Measurements from ENCODE around the gene MYCL. TPM values are rescaled to one million over a fixed set of nuclear protein-coding genes. Genes with fewer than 3 reads are reported as not detected.

Gene MYCL
- total RNA-seq, 6 donors from 2014 or later, result 4.3 to 8.2 (median 6.1) TPM

- Histone ChIP-seq H3K36me3 (no peaks in the 10 kb centered on the region), H3K4me3 (no peak overlapping the region), H3K4me1 (peaks cover 15 to 29% (median 25%) of the 10 kb centered on the region in 4 donors), H3K9me3 (no peaks in the 10 kb centered on the region), H3K27ac (no peak overlapping the region), H3K27me3 (no peaks in the 10 kb centered on the region)
- WGBS, 2 donors, result 73 to 79% methylated on average over 2 of the region's 2 CpGs
- DNase-seq (no peak), ATAC-seq (ENCODE audit: low FRiP score in 2 of 2) (no peak)
- no peak for TF ChIP-seq CTCF (IDR thresholded peaks at IDR 0.05)
- TF ChIP-seq EP300 (IDR thresholded peaks at IDR 0.05), result no peak
- no peak for TF ChIP-seq POLR2AphosphoS5 (IDR thresholded peaks at IDR 0.05)
Measured at GRCh38 chr1:39877980-39878956, 23.4 kb downstream of the MYCL start.

- H3K27ac ChIP-seq, result no peak overlapping the region
- TF ChIP-seq CTCF (IDR thresholded peaks at IDR 0.05) (no peak), POLR2A (IDR thresholded peaks at IDR 0.05) (no peak), POLR2AphosphoS5 (IDR thresholded peaks at IDR 0.05) (no peak), EP300 (IDR thresholded peaks at IDR 0.05) (no peak)
- ATAC-seq (ENCODE audit: low FRiP score in 2 of 2), result no peak
- no peaks in the 10 kb centered on the region for H3K27me3 ChIP-seq
- H3K4me3 ChIP-seq, result no peak overlapping the region
- H3K36me3 ChIP-seq, result no peaks in the 10 kb centered on the region
- no peaks in the 10 kb centered on the region for H3K9me3 ChIP-seq
- peaks cover 12 to 25% (median 18%) of the 10 kb centered on the region in 4 donors for H3K4me1 ChIP-seq
- no peak for DNase-seq
- 62 to 69% methylated on average over 5 of the region's 5 CpGs for WGBS, 2 donors
Measured at GRCh38 chr1:39877231-39877778, 24.4 kb downstream of the MYCL start.

- H3K36me3 ChIP-seq, result no peaks in the 10 kb centered on the region
- no peaks in the 10 kb centered on the region for H3K27me3 ChIP-seq
- DNase-seq (no peak), ATAC-seq (ENCODE audit: low FRiP score in 2 of 2) (no peak)
- H3K4me1 ChIP-seq, result peaks cover under 1 to 13% (median 9%) of the 10 kb centered on the region in 4 donors
- no peak overlapping the region for H3K27ac ChIP-seq
- H3K4me3 ChIP-seq, result no peak overlapping the region
- no peaks in the 10 kb centered on the region for H3K9me3 ChIP-seq
- no peak for TF ChIP-seq POLR2A (IDR thresholded peaks at IDR 0.05)
- no peak for TF ChIP-seq CTCF (IDR thresholded peaks at IDR 0.05)
- no peak for TF ChIP-seq EP300 (IDR thresholded peaks at IDR 0.05)
- no peak for TF ChIP-seq POLR2AphosphoS5 (IDR thresholded peaks at IDR 0.05)
Measured at GRCh38 chr1:39876144-39876543, 25.6 kb downstream of the MYCL start.

GRCh38 chr1:39872698-39873097 lies 29.0 kb downstream of the MYCL start:
- Histone ChIP-seq H3K4me3 (no peak overlapping the region), H3K36me3 (no peaks in the 10 kb centered on the region), H3K9me3 (no peaks in the 10 kb centered on the region), H3K27ac (no peak overlapping the region), H3K4me1 (peaks cover 0 to 9% (median 4%) of the 10 kb centered on the region in 4 donors), H3K27me3 (no peaks in the 10 kb centered on the region)
- 95 to 98% methylated on average over 1 of the region's 1 CpG for WGBS, 2 donors
- ATAC-seq (ENCODE audit: low FRiP score in 2 of 2), result no peak
- TF ChIP-seq POLR2A (IDR thresholded peaks at IDR 0.05) (no peak), CTCF (IDR thresholded peaks at IDR 0.05) (no peak), EP300 (IDR thresholded peaks at IDR 0.05) (no peak), POLR2AphosphoS5 (IDR thresholded peaks at IDR 0.05) (no peak)
- DNase-seq, result no peak

Data from upper lobe of left lung (tissue), 6 donors.